GM12875 (cell line): ENCODE measurements around the gene FBLN2.

ENCODE experiments used
- H3K4me3 ChIP-seq: one replicate; pipeline ENCODE4 v1.5.1; 2011; ENCODE audit warnings: low read depth, low read length, control low read depth
- CTCF ChIP-seq: IDR thresholded peaks from 2 replicates; pipeline ENCODE4 v1.5.1; 2011; ENCODE audit warnings: low read depth, mild to moderate bottlenecking, control low read depth, inconsistent platforms, low read length, moderate library complexity, borderline replicate concordance; ENCODE audit not compliant: insufficient read depth

The FBLN2 gene

GRCh38 chr3:13595485-13595884, 46.6 kb downstream of the FBLN2 start:
- TF ChIP-seq CTCF = no peak
- H3K4me3 ChIP-seq = no peak overlapping the region

DNA sequence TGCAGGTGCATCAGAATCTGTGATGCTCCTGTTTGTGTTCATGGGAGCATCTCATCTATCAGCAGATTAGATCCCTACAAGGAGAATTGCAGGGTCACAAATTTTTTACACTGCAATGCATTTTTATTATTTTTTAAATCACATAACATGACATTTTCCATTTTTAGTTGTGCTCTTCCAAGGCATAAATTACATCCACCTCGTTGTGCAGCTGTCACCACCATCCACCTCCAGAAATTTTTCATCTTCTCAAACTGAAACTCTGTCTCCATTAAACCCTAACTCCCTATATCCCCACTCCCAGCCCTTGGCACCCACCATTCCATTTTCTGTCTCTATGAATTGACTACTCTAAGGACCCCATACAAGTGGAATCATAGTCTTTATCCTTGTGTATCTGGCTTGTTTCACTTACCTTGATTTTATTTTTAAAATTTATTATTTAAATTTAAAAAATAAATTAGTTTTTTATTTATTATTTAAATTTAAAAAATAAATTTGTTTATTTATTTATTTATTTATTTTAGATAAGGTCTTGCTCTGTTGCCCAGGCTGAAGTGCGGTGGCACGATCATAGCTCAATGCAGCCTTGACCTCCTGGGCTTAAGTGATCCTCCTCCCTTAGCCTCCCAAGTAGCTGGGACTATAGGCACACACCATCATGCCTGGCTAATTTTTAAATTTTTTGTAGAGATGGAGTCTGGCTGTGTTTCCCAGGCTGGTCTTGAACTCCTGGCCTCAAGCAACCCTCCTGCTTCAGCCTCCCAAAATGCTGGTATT, 47.7 kb downstream of the FBLN2 start:
- H3K4me3 ChIP-seq = no peak overlapping the region
- no peak for TF ChIP-seq CTCF

DNA sequence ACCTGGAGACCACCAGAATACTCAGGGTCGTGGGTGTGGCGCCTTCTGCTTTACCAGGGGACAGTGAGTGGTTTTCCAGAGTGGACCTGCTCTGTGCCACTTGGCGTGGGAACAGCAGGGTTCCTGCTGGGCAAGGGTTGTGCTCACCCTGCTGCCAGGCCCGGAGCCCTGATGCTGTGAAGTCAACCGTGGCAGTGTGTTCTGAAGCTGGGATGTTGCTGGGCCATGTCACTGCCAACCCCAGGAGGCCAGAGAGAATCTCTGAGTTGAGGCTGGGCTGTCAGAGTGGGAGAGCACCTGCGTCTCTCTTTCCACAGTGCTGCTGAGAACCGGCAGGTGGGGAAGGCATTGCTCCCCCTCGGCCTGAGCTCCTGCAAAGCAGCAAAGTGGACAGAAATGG, 48.7 kb downstream of the FBLN2 start:
- H3K4me3 ChIP-seq = no peak overlapping the region
- TF ChIP-seq CTCF = no peak

- no peak overlapping the region for H3K4me3 ChIP-seq
Measured at GRCh38 chr3:13598201-13598600, 49.3 kb downstream of the FBLN2 start.

DNA sequence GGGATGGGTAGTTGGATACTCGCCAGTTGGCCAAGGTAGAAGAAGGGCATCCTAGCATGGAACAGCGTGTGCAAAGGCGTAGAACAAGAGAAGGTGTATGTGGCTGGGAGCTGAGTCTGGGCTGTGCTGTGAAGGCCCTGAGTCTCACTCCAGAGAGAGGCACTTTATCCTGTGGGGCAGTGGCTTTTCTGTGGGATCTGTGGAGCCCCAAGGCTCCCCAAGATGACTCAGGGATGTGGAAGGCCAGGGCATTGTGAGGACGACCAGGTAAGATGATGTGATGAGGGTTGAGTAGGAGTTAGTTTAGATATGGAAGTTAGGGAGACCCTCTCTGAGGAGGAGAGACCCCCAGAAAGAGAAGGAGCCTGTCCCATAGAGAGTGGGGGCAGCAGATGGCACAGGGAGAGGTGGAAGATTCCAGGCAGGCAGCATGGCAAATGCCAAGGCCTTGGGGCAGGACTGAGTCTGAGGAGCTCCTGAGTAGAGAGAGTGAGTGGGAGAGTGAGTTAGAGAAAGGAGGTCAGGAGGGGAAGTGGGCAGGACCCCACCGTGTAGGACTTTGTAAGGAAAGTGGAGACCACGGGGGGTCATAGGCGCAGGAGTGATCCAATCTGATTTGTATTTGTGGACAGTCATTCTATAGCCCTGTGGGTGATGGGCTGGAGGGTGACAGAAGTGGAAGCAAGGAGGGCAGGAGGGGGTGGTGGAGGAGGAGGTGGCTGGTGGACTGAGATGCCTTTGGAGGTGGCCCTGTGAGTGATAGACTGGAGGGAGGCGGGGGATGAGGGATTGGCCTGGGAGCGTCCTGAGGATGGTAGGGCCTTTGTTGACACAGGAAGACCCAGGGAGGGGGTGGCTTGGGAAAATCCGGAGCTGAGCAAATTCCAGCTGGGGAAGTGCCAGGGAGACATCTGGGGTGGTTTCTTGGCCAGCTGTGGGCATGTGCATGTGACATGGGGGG, 50.3 kb downstream of the FBLN2 start:
- no peak overlapping the region for H3K4me3 ChIP-seq
- TF ChIP-seq CTCF = no peak

More at GRCh38 chr3:13598201-13598600, 49.3 kb downstream of the FBLN2 start:
- TF ChIP-seq CTCF = no peak

GRCh38 chr3:13599887-13600450, 51.0 kb downstream of the FBLN2 start:
- TF ChIP-seq CTCF = no peak
- no peak overlapping the region for H3K4me3 ChIP-seq
